Suprapubic skin (tissue), 4 donors: ENCODE results near the gene CREB5. TPM values are rescaled to one million over a fixed set of nuclear protein-coding genes. Genes with fewer than 3 reads are reported as not detected.

ENCODE experiments used
- DNase-seq, 2 donors: peaks; one replicate each; pipeline ENCODE4 v3.0.0-alpha.2; 2019; ENCODE audit warnings: low spot score in 2 of 2
- H3K27ac ChIP-seq: fragments of 200-600 bp; sonication (generic); one replicate; pipeline ENCODE4 v1.5.1; 2019
- H3K27me3 ChIP-seq: fragments of 200-600 bp; sonication (generic); one replicate; pipeline ENCODE4 v1.5.1; 2019
- H3K36me3 ChIP-seq: fragments of 200-600 bp; sonication (generic); one replicate; pipeline ENCODE4 v1.5.1; 2019
- H3K4me1 ChIP-seq: fragments of 200-600 bp; sonication (generic); one replicate; pipeline ENCODE4 v1.5.1; 2019
- H3K4me3 ChIP-seq: fragments of 200-600 bp; sonication (generic); one replicate; pipeline ENCODE4 v1.5.1; 2019; ENCODE audit warnings: mild to moderate bottlenecking
- H3K9me3 ChIP-seq: fragments of 200-600 bp; sonication (generic); one replicate; pipeline ENCODE4 v1.5.1; 2019
- EP300 ChIP-seq: sonication (generic); formaldehyde crosslinking; IDR thresholded peaks from one replicate; pipeline ENCODE4 v1.6.1; 2017; ENCODE audit warnings: antibody characterized with exemption
- POLR2A ChIP-seq, 2 donors: fragments of 450-650 bp; IDR thresholded peaks; one replicate each; pipeline ENCODE4 v1.6.1; 2017; ENCODE audit warnings: antibody characterized with exemption in 2 of 2, mild to moderate bottlenecking in 2 of 2, moderate library complexity in 2 of 2
- POLR2AphosphoS5 ChIP-seq, 3 donors: sonication (generic); formaldehyde crosslinking; IDR thresholded peaks; one replicate each; pipeline ENCODE4 v1.6.1; 2017; ENCODE audit warnings: antibody characterized with exemption in 3 of 3
- WGBS: methylation state at CpG from one replicate; pipeline ENCODE4 v1.1.5; 2018; 5-methylcytosine and 5-hydroxymethylcytosine counted together
- total RNA-seq, 4 donors: library from RNA; depleted of rRNA; stranded (reverse); fragments of >200 nt; gene quantifications; one replicate each; pipeline ENCODE4 v1.1.0, GENCODE V29; 2016
- TF ChIP-seq, protein P1 (sequence below), 2 donors: fragments of 200-600 bp in 1 of 2; fragments of 450-650 bp in 1 of 2; sonication (generic) in 1 of 2; IDR thresholded peaks; one replicate each; pipeline ENCODE4 v1.5.1; 2016 to 2019; ENCODE audit warnings: antibody characterized with exemption in 2 of 2, mild to moderate bottlenecking in 1 of 2, moderate library complexity in 1 of 2

The CREB5 gene
- total RNA-seq, 4 donors from 2014 or later, result 6.2 to 12.1 (median 10.0) TPM

DNA sequence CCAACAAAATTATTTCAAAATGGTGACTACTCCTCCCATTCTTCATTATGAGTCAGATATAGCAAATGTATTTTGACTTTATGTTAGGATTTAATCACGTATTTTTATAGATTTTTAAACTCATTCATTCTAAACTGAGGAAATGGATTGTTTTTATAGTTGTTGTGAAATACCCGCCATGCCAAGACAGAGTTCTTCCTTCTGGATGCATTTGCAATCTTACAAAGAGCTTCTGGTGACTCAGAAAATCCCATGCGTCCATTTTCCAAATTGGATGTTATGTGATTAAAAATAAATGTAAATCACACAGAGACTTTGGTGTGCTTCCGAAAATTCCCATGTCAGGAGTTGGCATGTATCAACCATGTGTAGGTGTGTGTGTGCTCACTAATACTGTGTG, 366.5 kb downstream of the CREB5 start:
- H3K4me3 ChIP-seq, result no peak overlapping the region
- H3K4me1 ChIP-seq, result peaks cover 14% of the 10 kb centered on the region
- TF ChIP-seq, protein P1, sequence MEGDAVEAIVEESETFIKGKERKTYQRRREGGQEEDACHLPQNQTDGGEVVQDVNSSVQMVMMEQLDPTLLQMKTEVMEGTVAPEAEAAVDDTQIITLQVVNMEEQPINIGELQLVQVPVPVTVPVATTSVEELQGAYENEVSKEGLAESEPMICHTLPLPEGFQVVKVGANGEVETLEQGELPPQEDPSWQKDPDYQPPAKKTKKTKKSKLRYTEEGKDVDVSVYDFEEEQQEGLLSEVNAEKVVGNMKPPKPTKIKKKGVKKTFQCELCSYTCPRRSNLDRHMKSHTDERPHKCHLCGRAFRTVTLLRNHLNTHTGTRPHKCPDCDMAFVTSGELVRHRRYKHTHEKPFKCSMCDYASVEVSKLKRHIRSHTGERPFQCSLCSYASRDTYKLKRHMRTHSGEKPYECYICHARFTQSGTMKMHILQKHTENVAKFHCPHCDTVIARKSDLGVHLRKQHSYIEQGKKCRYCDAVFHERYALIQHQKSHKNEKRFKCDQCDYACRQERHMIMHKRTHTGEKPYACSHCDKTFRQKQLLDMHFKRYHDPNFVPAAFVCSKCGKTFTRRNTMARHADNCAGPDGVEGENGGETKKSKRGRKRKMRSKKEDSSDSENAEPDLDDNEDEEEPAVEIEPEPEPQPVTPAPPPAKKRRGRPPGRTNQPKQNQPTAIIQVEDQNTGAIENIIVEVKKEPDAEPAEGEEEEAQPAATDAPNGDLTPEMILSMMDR (IDR thresholded peaks at IDR 0.05), result no peak
- TF ChIP-seq POLR2AphosphoS5 (IDR thresholded peaks at IDR 0.05) (no peak), POLR2A (IDR thresholded peaks at IDR 0.05) (no peak), EP300 (no peak)
- no peaks in the 10 kb centered on the region for H3K27me3 ChIP-seq
- H3K27ac ChIP-seq, result peak overlapping the region; percentile 19
- no peak for DNase-seq
- 44% methylated on average over 4 of the region's 4 CpGs for WGBS
- H3K9me3 ChIP-seq, result no peaks in the 10 kb centered on the region
- H3K36me3 ChIP-seq, result no peaks in the 10 kb centered on the region

GRCh38 chr7:28779954-28780353, 367.6 kb downstream of the CREB5 start:
- TF ChIP-seq EP300 (no peak), POLR2AphosphoS5 (IDR thresholded peaks at IDR 0.05) (no peak), POLR2A (IDR thresholded peaks at IDR 0.05) (no peak)
- TF ChIP-seq, protein P1 (IDR thresholded peaks at IDR 0.05), result no peak
- H3K9me3 ChIP-seq, result no peaks in the 10 kb centered on the region
- H3K27ac ChIP-seq, result no peak overlapping the region
- no peak overlapping the region for H3K4me3 ChIP-seq
- H3K4me1 ChIP-seq, result peaks cover 10% of the 10 kb centered on the region
- no peaks in the 10 kb centered on the region for H3K36me3 ChIP-seq
- 74% methylated on average over 6 of the region's 6 CpGs for WGBS
- DNase-seq, result no peak
- H3K27me3 ChIP-seq, result no peaks in the 10 kb centered on the region

DNA sequence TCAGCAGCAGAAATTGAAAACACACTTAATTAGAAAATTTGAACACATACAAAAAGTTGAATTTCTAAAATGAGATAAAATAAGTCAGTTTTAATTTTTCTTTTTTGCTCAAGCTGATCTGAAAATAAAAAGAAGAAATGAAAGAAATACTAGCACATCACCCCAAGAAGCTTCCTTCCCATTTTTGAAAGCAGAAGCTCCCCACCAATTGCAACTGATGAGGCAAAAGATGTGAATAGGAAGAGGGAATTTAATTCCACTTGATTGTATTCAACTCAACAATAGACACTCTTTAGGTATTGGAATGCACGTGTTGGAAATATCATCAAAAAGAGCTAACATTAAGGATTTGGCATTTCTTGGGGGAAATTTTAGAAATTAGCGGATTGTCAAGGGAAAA, 370.0 kb downstream of the CREB5 start:
- Histone ChIP-seq H3K27me3 (no peaks in the 10 kb centered on the region), H3K9me3 (no peaks in the 10 kb centered on the region), H3K36me3 (no peaks in the 10 kb centered on the region), H3K4me1 (peaks cover 7% of the 10 kb centered on the region), H3K27ac (no peak overlapping the region), H3K4me3 (no peak overlapping the region)
- DNase-seq, result no peak
- TF ChIP-seq, protein P1 (IDR thresholded peaks at IDR 0.05), result no peak
- TF ChIP-seq EP300, result no peak
- TF ChIP-seq POLR2AphosphoS5 (IDR thresholded peaks at IDR 0.05), result no peak
- TF ChIP-seq POLR2A (IDR thresholded peaks at IDR 0.05), result no peak
- 84% methylated on average over 2 of the region's 2 CpGs for WGBS

DNA sequence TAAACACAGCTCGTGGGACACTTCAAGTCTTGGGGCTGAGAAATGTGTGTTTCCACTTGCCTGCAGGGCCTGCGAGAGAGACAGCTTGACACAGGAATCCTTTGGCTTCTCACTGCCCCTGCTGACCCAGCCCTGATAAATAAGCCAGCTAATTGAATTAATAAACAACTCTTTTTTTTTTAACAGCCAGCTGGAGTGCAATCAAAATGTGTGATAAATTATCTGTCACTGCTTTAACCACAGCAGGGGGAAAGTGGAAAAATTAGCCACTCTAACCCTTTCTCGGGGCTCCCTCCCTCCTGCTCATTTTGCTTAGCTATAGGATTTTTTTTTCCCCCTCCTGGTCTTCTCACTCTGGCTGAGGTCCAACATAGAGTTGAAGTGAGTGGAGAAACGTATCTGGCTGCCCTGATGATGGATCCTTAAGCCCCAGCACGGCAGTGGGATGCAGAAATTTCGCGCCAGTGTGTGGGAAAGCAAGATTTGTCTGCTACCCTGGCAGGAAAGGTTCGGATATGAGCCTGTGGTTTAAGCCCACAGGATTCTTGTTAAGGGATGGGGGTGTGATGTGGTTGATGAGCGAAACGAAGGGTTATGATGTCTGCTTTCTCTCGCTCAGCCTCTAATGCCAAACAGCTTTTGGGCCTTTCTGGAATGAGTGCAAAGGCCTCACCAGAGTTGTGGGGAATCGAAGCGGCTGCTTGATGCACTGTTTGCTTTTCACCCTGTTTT, 372.0 kb downstream of the CREB5 start:
- no peak for DNase-seq
- Histone ChIP-seq H3K4me1 (peaks cover 5% of the 10 kb centered on the region), H3K4me3 (no peak overlapping the region)

More for the DNA sequence above, 372.0 kb downstream of the CREB5 start:
- Histone ChIP-seq H3K27me3 (no peaks in the 10 kb centered on the region), H3K9me3 (no peaks in the 10 kb centered on the region), H3K36me3 (no peaks in the 10 kb centered on the region), H3K27ac (no peak overlapping the region)
- TF ChIP-seq EP300 (no peak), POLR2A (IDR thresholded peaks at IDR 0.05) (no peak), POLR2AphosphoS5 (IDR thresholded peaks at IDR 0.05) (no peak)
- TF ChIP-seq, protein P1 (IDR thresholded peaks at IDR 0.05), result no peak
- WGBS, result 57% methylated on average over 13 of the region's 13 CpGs
